Mesendoderm (in vitro differentiated cells): ENCODE measurements around the gene ARMC9.

Source experiments
- DNase-seq: peaks from one replicate; pipeline ENCODE4 v3.0.0; 2013
- H2AK5ac ChIP-seq: 2 replicates; pipeline ENCODE4 v1.6.1; 2013; ENCODE audit warnings: low read length, inconsistent platforms
- H2BK120ac ChIP-seq: 2 replicates; pipeline ENCODE4 v1.6.1; 2013; ENCODE audit warnings: low read depth, mild to moderate bottlenecking, low read length, moderate library complexity, mixed read lengths
- H2BK15ac ChIP-seq: replicated peaks from 2 replicates; pipeline ENCODE4 v1.6.1; 2013; ENCODE audit warnings: low read depth, mild to moderate bottlenecking, moderate library complexity
- H2BK5ac ChIP-seq: 2 replicates; pipeline ENCODE4 v1.6.1; 2013; ENCODE audit warnings: low read length, inconsistent platforms
- H3K18ac ChIP-seq: 2 replicates; pipeline ENCODE4 v1.6.1; 2013; ENCODE audit warnings: mild to moderate bottlenecking, low read length, mixed read lengths
- H3K23ac ChIP-seq: one replicate; pipeline ENCODE4 v1.6.1; 2013; ENCODE audit warnings: low read length
- H3K27ac ChIP-seq: 2 replicates; pipeline ENCODE4 v1.5.1; 2013; ENCODE audit warnings: low read depth, mild to moderate bottlenecking, inconsistent platforms, low read length, moderate library complexity
- H3K27me3 ChIP-seq: 2 replicates; pipeline ENCODE4 v1.6.1; 2013; ENCODE audit warnings: low read length, control low read depth, mild to moderate bottlenecking, inconsistent platforms; ENCODE audit not compliant: insufficient read depth, poor library complexity
- H3K36me3 ChIP-seq: 2 replicates; pipeline ENCODE4 v1.6.1; 2013; ENCODE audit warnings: low read length, inconsistent platforms; ENCODE audit not compliant: control insufficient read depth, insufficient read depth
- H3K4ac ChIP-seq: one replicate; pipeline ENCODE4 v1.6.1; 2013; ENCODE audit warnings: low read depth, mild to moderate bottlenecking, low read length, moderate library complexity
- H3K4me1 ChIP-seq: 2 replicates; pipeline ENCODE4 v1.6.1; 2013; ENCODE audit warnings: low read depth, low read length, inconsistent platforms; ENCODE audit not compliant: control insufficient read depth
- H3K4me2 ChIP-seq: 2 replicates; pipeline ENCODE4 v1.6.1; 2013; ENCODE audit warnings: low read length
- H3K4me3 ChIP-seq: 2 replicates; pipeline ENCODE4 v1.5.1; 2013; ENCODE audit warnings: mild to moderate bottlenecking, low read length
- H3K56ac ChIP-seq: one replicate; pipeline ENCODE4 v1.6.1; 2013; ENCODE audit warnings: low read length
- H3K79me1 ChIP-seq: 2 replicates; pipeline ENCODE4 v1.6.1; 2013; ENCODE audit warnings: low read length, inconsistent platforms
- H3K79me2 ChIP-seq: 2 replicates; pipeline ENCODE4 v1.6.1; 2013; ENCODE audit warnings: mild to moderate bottlenecking, low read length; ENCODE audit not compliant: control insufficient read depth, insufficient read depth
- H3K9ac ChIP-seq: 2 replicates; pipeline ENCODE4 v1.6.1; 2013; ENCODE audit warnings: low read length, inconsistent platforms
- H4K5ac ChIP-seq: one replicate; pipeline ENCODE4 v1.6.1; 2013; ENCODE audit warnings: low read length
- H4K8ac ChIP-seq: one replicate; pipeline ENCODE4 v1.6.1; 2013; ENCODE audit warnings: low read depth, mild to moderate bottlenecking, control low read depth, low read length, moderate library complexity
- WGBS: extraction: QIAGEN DNeasy Blood & Tissue Kit; methylation state at CpG from one replicate; pipeline ENCODE4 v1.1.7; 2013; ENCODE audit warnings: low lambda C conversion rate, missing lambda C conversion rate; ENCODE audit not compliant: insufficient coverage; ENCODE audit errors: extremely low coverage; 5-methylcytosine and 5-hydroxymethylcytosine counted together

ARMC9 gene

DNA sequence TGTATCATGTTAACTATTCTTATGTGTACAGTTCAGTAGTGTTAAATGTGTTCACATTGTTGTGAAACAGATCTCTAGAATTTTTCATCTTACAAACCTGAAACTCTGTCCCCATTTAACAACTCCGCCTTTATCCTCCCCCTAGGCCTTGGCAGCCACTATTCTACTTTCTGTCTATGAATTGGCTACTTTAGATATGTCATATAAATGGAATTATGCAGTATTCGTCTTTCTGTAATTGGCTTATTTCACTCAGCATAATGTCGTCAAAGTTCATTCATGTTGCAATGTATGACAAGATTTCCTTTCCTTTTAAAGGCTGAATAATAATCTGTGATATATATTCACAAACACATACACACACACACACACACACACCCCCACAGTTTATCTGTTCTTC lies 12.4 kb downstream of the ARMC9 start:
- no peak overlapping the region for H2AK5ac ChIP-seq
- no peaks in the 10 kb centered on the region for H3K79me2 ChIP-seq
- no peak overlapping the region for H3K4ac ChIP-seq
- no peak overlapping the region for H2BK5ac ChIP-seq
- peaks cover under 1% of the 10 kb centered on the region for H3K79me1 ChIP-seq
- DNase-seq = no peak
- H3K27me3 ChIP-seq = no peaks in the 10 kb centered on the region
- H2BK15ac ChIP-seq = no peak overlapping the region
- H2BK120ac ChIP-seq = no peak overlapping the region
- H4K5ac ChIP-seq = no peak overlapping the region
- no peak overlapping the region for H3K4me2 ChIP-seq
- no CpG with 5 or more reads among the region's 3 CpGs for WGBS
- no peak overlapping the region for H3K4me3 ChIP-seq
- H3K27ac ChIP-seq = no peak overlapping the region
- H4K8ac ChIP-seq = no peak overlapping the region
- no peak overlapping the region for H3K18ac ChIP-seq
- peaks cover 2% of the 10 kb centered on the region for H3K36me3 ChIP-seq
- H3K9ac ChIP-seq = no peak overlapping the region
- no peak overlapping the region for H3K56ac ChIP-seq
- no peaks in the 10 kb centered on the region for H3K4me1 ChIP-seq
- H3K23ac ChIP-seq = no peak overlapping the region

DNA sequence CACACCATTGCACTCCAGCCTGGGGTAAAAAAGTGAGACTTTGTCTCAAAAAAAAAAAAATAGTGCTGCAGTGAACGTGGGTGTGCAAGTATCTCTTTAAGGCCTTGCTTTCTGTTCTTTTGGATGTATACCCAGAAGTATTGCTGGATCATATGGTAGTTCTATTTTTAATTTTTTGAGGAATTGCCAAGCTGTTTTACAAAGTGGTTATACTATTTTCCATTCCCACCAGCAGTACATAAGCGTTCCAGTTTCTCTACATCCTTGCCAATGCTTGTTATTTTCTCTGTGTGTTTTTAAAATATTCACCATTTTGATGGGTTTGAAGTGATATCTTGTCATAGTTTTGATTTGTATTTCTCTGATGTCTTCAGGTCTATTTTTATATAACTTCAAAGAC lies 13.1 kb downstream of the ARMC9 start:
- no peaks in the 10 kb centered on the region for H3K79me1 ChIP-seq
- no CpG with 5 or more reads among the region's 2 CpGs for WGBS

DNA sequence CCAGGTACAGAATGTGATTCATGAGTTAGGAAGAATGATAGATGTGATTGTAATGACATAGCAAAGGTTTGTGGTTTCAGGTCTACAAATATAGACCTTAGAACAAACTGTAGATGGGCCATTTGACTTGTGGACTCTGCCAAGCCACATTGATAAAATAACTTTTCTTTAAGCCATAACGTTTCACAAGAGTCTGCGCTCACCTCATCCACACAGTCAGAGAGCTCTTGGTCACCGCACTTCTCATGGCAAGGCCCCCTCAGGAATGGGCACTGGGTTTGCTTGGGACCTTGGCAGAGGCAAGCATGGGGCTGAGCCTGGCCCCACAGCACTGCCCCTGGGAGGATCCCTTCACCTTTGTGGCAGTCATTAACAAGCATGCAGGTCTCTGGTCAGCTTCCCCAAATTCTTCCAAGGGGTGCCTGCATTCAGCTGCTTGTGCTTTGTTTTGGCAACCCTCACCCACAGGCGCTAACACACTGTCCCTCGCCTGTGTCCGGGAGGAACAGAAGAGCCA lies 14.0 kb downstream of the ARMC9 start:
- Histone ChIP-seq H3K9ac (no peak overlapping the region), H3K4me1 (no peaks in the 10 kb centered on the region), H2BK5ac (no peak overlapping the region), H2AK5ac (no peak overlapping the region), H3K27me3 (no peaks in the 10 kb centered on the region), H4K8ac (no peak overlapping the region), H3K4me3 (no peak overlapping the region), H3K79me2 (no peaks in the 10 kb centered on the region), H3K36me3 (peaks cover 2% of the 10 kb centered on the region), H3K23ac (no peak overlapping the region), H3K56ac (no peak overlapping the region), H3K27ac (no peak overlapping the region), H4K5ac (no peak overlapping the region), H2BK15ac (no peak overlapping the region), H2BK120ac (no peak overlapping the region), H3K18ac (no peak overlapping the region), H3K4ac (no peak overlapping the region), H3K79me1 (no peaks in the 10 kb centered on the region), H3K4me2 (no peak overlapping the region)
- DNase-seq = no peak
- WGBS = no CpG with 5 or more reads among the region's 6 CpGs

More for the DNA sequence above, 13.1 kb downstream of the ARMC9 start:
- Histone ChIP-seq H2AK5ac (no peak overlapping the region), H3K9ac (no peak overlapping the region), H3K18ac (no peak overlapping the region), H2BK120ac (no peak overlapping the region), H3K27me3 (no peaks in the 10 kb centered on the region), H3K27ac (no peak overlapping the region), H3K23ac (no peak overlapping the region), H3K36me3 (peaks cover 2% of the 10 kb centered on the region), H3K4me2 (no peak overlapping the region), H2BK5ac (no peak overlapping the region), H3K56ac (no peak overlapping the region), H3K4ac (no peak overlapping the region), H2BK15ac (no peak overlapping the region), H3K4me1 (no peaks in the 10 kb centered on the region), H4K5ac (no peak overlapping the region), H4K8ac (no peak overlapping the region), H3K4me3 (no peak overlapping the region), H3K79me2 (no peaks in the 10 kb centered on the region)
- DNase-seq = no peak

- no peak overlapping the region for H4K8ac ChIP-seq
- no peak overlapping the region for H3K4me2 ChIP-seq
- no peak overlapping the region for H3K4ac ChIP-seq
- no peak overlapping the region for H2BK120ac ChIP-seq
- DNase-seq = no peak
- peaks cover 2% of the 10 kb centered on the region for H3K36me3 ChIP-seq
- no peak overlapping the region for H2BK15ac ChIP-seq
- H3K9ac ChIP-seq = no peak overlapping the region
- no peak overlapping the region for H3K4me3 ChIP-seq
- no peaks in the 10 kb centered on the region for H3K4me1 ChIP-seq
- no peak overlapping the region for H3K27ac ChIP-seq
- H3K56ac ChIP-seq = no peak overlapping the region
- H3K23ac ChIP-seq = no peak overlapping the region
- no CpG with 5 or more reads among the region's 6 CpGs for WGBS
- H3K27me3 ChIP-seq = no peaks in the 10 kb centered on the region
- no peaks in the 10 kb centered on the region for H3K79me1 ChIP-seq
- H2AK5ac ChIP-seq = no peak overlapping the region
- H3K18ac ChIP-seq = no peak overlapping the region
- H2BK5ac ChIP-seq = no peak overlapping the region
- H3K79me2 ChIP-seq = no peaks in the 10 kb centered on the region
- H4K5ac ChIP-seq = no peak overlapping the region
Observed at GRCh38 chr2:231213931-231214642, 15.7 kb downstream of the ARMC9 start.

DNA sequence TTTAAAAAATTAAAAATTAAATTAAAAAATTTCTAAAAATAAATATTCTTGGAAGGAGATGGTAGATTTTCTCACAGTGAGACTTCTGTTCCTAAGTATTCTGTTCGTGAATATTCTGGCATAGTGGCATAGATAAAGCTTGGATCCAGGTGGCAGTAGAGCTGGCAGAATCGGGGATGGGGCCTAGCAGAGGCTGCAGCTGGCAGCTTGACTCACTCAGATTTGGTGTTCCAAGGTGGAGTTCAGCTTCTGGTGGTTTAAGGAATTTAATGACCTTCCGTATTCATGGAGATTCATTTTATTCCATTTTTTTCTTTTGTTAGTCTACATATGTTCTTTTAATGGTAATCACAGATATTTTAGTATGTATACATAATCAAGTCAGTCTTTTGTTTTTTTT lies 19.9 kb downstream of the ARMC9 start:
- Histone ChIP-seq H2BK15ac (no peak overlapping the region), H3K56ac (no peak overlapping the region), H3K9ac (no peak overlapping the region), H3K18ac (no peak overlapping the region), H4K8ac (no peak overlapping the region), H3K4me1 (no peaks in the 10 kb centered on the region), H4K5ac (no peak overlapping the region), H2BK5ac (no peak overlapping the region), H3K23ac (no peak overlapping the region), H3K4me2 (no peak overlapping the region), H3K36me3 (peaks cover 1% of the 10 kb centered on the region), H3K79me1 (no peaks in the 10 kb centered on the region), H3K4me3 (no peak overlapping the region), H3K27ac (no peak overlapping the region), H2BK120ac (no peak overlapping the region), H3K4ac (no peak overlapping the region), H2AK5ac (no peak overlapping the region), H3K27me3 (no peaks in the 10 kb centered on the region), H3K79me2 (no peaks in the 10 kb centered on the region)
- WGBS = no CpG with 5 or more reads among the region's 3 CpGs
- DNase-seq = no peak

DNA sequence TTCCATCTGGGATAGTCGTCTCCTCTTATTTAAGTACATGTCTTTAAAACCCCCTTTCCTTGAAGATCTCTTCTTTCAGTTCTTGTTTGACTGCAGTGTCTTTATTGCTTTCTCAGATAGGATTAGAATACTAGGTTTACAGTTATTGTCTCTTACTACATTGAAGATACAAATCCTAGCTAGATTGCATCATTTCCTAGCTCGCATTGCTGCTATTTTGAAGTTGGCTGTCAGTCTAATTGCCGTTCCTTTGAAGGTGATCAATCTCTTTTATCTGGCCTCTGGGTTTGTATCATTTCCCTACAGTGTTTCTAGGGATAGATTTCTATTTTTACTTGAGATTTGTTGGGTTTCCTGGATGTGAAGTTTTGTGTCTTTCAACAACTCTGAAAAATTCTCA lies 20.9 kb downstream of the ARMC9 start:
- H2AK5ac ChIP-seq = no peak overlapping the region
- H4K8ac ChIP-seq = no peak overlapping the region
- no peak for DNase-seq
- no peak overlapping the region for H2BK15ac ChIP-seq
- no peaks in the 10 kb centered on the region for H3K4me1 ChIP-seq
- no peaks in the 10 kb centered on the region for H3K79me1 ChIP-seq
- no peak overlapping the region for H3K4me2 ChIP-seq
- H2BK120ac ChIP-seq = no peak overlapping the region
- H2BK5ac ChIP-seq = no peak overlapping the region
- H3K4me3 ChIP-seq = no peak overlapping the region
- H4K5ac ChIP-seq = no peak overlapping the region
- H3K56ac ChIP-seq = no peak overlapping the region
- no CpG with 5 or more reads among the region's 3 CpGs for WGBS
- H3K18ac ChIP-seq = no peak overlapping the region
- H3K27me3 ChIP-seq = no peaks in the 10 kb centered on the region
- H3K27ac ChIP-seq = no peak overlapping the region
- H3K23ac ChIP-seq = no peak overlapping the region
- no peaks in the 10 kb centered on the region for H3K79me2 ChIP-seq
- H3K9ac ChIP-seq = no peak overlapping the region
- H3K36me3 ChIP-seq = peaks cover 1% of the 10 kb centered on the region
- H3K4ac ChIP-seq = no peak overlapping the region
